ENCODE results near the gene PLEKHO1. TPM values are rescaled to one million over a fixed set of nuclear protein-coding genes. Genes with fewer than 3 reads are reported as not detected.

PLEKHO1 gene
- total RNA-seq, 1 donor from 2014 or later, result 41.6 TPM

DNA sequence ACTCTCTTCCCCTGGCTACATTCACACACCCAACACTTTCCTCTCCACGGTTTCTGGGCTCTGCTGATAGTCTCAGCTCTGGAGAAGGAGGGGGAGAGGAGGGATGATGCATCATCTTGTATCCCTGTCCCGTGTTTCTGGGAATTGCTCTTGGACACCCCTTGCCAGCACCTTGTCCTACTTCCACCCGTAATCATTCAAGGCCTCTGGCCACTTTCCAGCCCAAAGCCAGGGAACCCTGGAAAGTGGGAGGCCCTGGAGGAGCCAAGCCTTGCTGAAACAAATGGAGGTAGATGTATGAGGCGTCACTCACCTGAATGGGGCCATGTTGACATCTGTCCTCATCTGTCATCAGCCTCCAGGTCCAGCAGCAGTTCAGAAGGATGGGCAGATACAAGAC is 4.4 kb downstream of the PLEKHO1 start:
- ATAC-seq, result no peak
- H3K27me3 ChIP-seq (ENCODE audit: low read depth), result no peaks in the 10 kb centered on the region
- intact Hi-C loops (cut with DNase I), result no loop called here
- no peak for DNase-seq
- H3K4me3 ChIP-seq, result no peak overlapping the region
- TF ChIP-seq, protein P1, sequence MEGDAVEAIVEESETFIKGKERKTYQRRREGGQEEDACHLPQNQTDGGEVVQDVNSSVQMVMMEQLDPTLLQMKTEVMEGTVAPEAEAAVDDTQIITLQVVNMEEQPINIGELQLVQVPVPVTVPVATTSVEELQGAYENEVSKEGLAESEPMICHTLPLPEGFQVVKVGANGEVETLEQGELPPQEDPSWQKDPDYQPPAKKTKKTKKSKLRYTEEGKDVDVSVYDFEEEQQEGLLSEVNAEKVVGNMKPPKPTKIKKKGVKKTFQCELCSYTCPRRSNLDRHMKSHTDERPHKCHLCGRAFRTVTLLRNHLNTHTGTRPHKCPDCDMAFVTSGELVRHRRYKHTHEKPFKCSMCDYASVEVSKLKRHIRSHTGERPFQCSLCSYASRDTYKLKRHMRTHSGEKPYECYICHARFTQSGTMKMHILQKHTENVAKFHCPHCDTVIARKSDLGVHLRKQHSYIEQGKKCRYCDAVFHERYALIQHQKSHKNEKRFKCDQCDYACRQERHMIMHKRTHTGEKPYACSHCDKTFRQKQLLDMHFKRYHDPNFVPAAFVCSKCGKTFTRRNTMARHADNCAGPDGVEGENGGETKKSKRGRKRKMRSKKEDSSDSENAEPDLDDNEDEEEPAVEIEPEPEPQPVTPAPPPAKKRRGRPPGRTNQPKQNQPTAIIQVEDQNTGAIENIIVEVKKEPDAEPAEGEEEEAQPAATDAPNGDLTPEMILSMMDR (IDR thresholded peaks at IDR 0.05), result no peak
- H3K36me3 ChIP-seq, result peaks cover 59% of the 10 kb centered on the region
- no peaks in the 10 kb centered on the region for H3K9me3 ChIP-seq
- peaks cover 40% of the 10 kb centered on the region for H3K4me1 ChIP-seq
- H3K27ac ChIP-seq, result no peak overlapping the region

DNA sequence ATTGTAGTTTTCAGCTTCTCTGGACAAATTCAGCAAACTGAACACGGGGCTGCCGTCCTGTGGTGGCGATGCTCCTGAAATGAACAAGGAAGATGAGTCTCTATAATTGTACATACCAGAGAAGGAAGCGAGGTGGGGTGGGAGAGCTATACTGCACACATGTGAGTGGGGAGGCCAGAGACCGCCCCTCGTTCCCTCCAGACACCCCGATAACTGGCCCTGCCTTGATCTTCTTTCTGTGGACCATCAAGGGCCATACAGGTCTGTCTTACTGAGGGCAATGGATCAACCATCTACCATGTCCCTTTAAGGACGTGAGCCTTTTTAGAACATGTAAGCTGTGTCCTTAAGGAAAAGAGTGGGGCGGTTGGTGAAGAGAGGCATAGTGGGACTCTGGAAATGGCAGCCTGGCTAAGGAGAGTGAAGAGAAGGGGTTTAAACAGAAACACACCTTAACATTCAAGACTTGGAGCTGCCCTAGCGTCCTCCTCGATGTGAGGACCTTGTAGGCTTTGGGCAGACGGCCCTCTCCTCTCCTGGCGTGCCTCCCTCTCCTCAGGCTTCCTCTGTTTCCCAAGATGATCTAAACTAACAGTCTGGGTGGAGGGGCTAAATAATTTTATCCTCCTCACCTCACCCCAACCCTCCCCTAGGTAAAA is 5.8 kb downstream of the PLEKHO1 start:
- TF ChIP-seq, protein P1 (IDR thresholded peaks at IDR 0.05), result no peak
- DNase-seq (no peak), ATAC-seq (no peak)
- Histone ChIP-seq H3K27ac (peak overlapping the region; percentile 18), H3K4me1 (peaks cover 46% of the 10 kb centered on the region), H3K36me3 (peaks cover 67% of the 10 kb centered on the region), H3K4me3 (no peak overlapping the region), H3K9me3 (no peaks in the 10 kb centered on the region), H3K27me3 (ENCODE audit: low read depth) (no peaks in the 10 kb centered on the region)
- intact Hi-C loops (cut with DNase I), result no loop called here

DNA sequence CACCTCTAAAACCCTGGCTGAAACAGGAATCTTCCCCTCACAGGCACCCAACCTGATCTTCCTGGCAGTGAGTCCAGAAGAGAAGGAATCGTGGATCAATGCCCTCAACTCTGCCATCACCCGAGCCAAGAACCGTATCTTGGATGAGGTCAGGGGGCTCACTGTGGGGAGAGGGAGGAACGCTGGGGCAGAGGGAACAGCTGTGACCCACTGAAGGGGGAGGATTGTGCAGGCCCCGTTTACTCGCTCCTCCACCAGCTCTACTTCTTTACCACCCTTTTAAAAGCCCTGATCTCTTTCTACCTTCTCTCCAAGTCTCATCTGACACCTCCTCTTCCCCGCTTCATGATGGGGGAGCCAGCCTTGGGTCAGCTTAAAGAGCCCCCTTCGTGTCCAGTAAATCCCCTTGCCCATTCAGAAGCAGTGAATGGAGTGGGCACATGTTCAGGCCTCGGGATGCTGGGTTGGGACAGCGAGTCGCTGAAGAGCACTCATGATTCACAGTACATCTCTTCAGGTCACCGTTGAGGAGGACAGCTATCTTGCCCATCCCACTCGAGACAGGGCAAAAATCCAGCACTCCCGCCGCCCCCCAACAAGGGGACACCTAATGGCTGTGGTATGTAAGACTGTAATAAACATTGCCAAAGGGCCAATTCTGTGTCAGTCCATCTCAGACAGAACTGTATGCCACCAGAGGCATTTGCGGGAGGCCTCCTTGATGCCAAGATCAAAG is 7.3 kb downstream of the PLEKHO1 start:
- no peak for DNase-seq
- peaks cover 67% of the 10 kb centered on the region for H3K36me3 ChIP-seq

DNA sequence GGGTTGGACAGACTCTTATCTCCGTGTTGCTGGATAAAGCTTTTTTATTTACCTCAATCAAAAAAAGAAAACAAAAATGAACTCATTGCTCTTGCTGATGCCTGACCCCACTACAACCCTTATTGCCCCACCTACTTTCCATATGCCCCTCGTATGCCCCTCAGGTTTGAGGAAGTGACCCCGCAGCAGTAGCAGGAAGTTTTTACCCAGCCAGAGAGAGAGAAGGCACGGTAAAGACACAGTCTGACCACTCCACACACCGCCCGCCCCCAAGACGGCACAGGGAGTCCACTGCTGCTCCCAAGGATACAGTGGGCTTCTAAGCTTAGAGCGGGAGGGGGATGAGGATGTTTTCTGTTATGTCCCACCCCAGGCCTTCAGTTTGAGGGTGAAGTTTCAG is 9.8 kb downstream of the PLEKHO1 start:
- Histone ChIP-seq H3K27me3 (ENCODE audit: low read depth) (no peaks in the 10 kb centered on the region), H3K4me1 (peaks cover 47% of the 10 kb centered on the region), H3K27ac (peak overlapping the region; percentile 62), H3K4me3 (peak overlapping the region; percentile 6), H3K36me3 (peaks cover 51% of the 10 kb centered on the region), H3K9me3 (no peaks in the 10 kb centered on the region)
- ATAC-seq (peak; percentile 11 to 33), DNase-seq (peak; percentile 60)
- intact Hi-C loops (cut with DNase I), result no loop called here
- TF ChIP-seq, protein P1 (IDR thresholded peaks at IDR 0.05), result no peak

More for the DNA sequence above, 7.3 kb downstream of the PLEKHO1 start:
- no peak overlapping the region for H3K27ac ChIP-seq
- H3K4me1 ChIP-seq, result peaks cover 48% of the 10 kb centered on the region
- no peak for ATAC-seq
- H3K27me3 ChIP-seq (ENCODE audit: low read depth), result no peaks in the 10 kb centered on the region
- no peak overlapping the region for H3K4me3 ChIP-seq
- no peaks in the 10 kb centered on the region for H3K9me3 ChIP-seq
- intact Hi-C loops (cut with DNase I), result no loop called here
- TF ChIP-seq, protein P1 (IDR thresholded peaks at IDR 0.05), result no peak

DNA sequence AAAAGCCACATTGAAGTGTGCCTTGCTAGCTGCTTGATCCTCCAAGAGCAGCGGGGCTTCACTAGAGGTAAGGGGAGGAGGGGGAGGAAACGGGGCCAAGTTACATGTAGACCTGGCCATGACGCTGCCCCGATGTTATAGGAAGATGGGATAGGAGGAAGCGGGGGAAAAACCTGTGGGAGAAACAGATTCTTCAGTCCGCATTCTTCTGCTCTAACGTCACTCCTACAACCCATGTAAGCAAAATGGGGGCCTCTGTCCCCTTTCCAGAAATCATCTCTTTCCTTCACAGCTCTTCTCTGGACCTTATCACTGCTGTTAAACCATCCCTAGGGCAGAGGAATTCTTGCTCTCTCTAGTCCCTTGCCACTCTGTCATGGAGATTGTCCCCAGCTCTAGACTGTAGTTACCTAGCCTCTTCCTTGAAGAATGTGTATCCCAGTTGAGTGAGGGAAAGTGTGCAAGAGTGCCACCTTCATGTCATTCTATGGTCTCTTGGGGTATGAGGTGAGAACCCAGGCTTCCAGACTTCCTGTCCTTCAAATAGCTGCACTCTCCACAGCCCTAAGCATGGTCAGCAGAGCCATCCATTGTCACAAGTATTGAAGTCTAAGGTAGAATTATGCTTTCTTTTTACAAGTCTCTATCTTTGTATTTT is 11.4 kb downstream of the PLEKHO1 start:
- Histone ChIP-seq H3K9me3 (no peaks in the 10 kb centered on the region), H3K36me3 (peaks cover 36% of the 10 kb centered on the region), H3K27me3 (ENCODE audit: low read depth) (no peaks in the 10 kb centered on the region), H3K4me1 (peaks cover 61% of the 10 kb centered on the region), H3K4me3 (no peak overlapping the region), H3K27ac (peak overlapping the region; percentile 85)
- ATAC-seq, result no peak
- TF ChIP-seq, protein P1 (IDR thresholded peaks at IDR 0.05), result no peak
- DNase-seq, result no peak
- intact Hi-C loops (cut with DNase I), result no loop called here
